Breast epithelium (tissue), 3 donors: ENCODE results near the gene MARS1.

Source experiments
- POLR2A ChIP-seq: fragments of 450-650 bp; IDR thresholded peaks from one replicate; pipeline ENCODE4 v1.6.1; 2016; ENCODE audit warnings: antibody characterized with exemption, mild to moderate bottlenecking, moderate library complexity
- TF ChIP-seq, protein P1 (sequence below), 3 donors: fragments of 450-650 bp; IDR thresholded peaks; one replicate each; pipeline ENCODE4 v1.5.1; 2016 to 2017; ENCODE audit warnings: antibody characterized with exemption in 3 of 3, mild to moderate bottlenecking in 3 of 3, moderate library complexity in 3 of 3

- no peak for TF ChIP-seq POLR2A
- TF ChIP-seq, protein P1, sequence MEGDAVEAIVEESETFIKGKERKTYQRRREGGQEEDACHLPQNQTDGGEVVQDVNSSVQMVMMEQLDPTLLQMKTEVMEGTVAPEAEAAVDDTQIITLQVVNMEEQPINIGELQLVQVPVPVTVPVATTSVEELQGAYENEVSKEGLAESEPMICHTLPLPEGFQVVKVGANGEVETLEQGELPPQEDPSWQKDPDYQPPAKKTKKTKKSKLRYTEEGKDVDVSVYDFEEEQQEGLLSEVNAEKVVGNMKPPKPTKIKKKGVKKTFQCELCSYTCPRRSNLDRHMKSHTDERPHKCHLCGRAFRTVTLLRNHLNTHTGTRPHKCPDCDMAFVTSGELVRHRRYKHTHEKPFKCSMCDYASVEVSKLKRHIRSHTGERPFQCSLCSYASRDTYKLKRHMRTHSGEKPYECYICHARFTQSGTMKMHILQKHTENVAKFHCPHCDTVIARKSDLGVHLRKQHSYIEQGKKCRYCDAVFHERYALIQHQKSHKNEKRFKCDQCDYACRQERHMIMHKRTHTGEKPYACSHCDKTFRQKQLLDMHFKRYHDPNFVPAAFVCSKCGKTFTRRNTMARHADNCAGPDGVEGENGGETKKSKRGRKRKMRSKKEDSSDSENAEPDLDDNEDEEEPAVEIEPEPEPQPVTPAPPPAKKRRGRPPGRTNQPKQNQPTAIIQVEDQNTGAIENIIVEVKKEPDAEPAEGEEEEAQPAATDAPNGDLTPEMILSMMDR (IDR thresholded peaks at IDR 0.05): no peak
These were observed 38.7 kb downstream of the MARS1 start for GRCh38 chr12:57526477-57527126.
